ENCODE data around the gene TGFBI.

- TF ChIP-seq CTCF (IDR thresholded peaks at IDR 0.05) (no peak), EZH2 (IDR thresholded peaks at IDR 0.05) (no peak), EZH2phosphoT487 (IDR thresholded peaks at IDR 0.05) (no peak)
These were observed 22.9 kb downstream of the TGFBI start for GRCh38 chr5:136051486-136052220.
